ENCODE measurements around the gene CRYBB2.
"Not testable (repeated sequence)": the region's sequence is repeated elsewhere in the genome, so short reads cannot be mapped to it uniquely, and the experiment has no call there.

DNA sequence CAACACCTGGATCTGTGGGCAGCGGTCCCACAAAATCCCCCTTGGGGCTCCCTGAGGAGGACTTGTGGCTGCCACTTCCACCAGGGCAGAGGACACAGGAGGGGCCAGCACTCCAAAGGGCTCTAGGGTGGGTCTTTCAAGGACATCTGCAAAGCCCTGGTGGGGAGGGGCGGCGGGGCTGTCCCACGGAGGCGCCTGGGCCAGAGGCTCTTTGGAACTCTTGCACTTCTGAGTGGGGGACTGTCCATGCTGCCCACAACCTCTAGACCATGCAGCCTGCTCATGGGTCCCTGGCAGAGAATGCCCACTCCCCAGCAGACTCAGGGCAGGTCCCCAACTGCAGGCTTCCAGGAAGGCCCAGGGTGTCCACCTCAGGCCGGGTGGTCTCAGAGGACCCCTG lies 41.1 kb upstream of the CRYBB2 start:
- TF ChIP-seq, protein P1, sequence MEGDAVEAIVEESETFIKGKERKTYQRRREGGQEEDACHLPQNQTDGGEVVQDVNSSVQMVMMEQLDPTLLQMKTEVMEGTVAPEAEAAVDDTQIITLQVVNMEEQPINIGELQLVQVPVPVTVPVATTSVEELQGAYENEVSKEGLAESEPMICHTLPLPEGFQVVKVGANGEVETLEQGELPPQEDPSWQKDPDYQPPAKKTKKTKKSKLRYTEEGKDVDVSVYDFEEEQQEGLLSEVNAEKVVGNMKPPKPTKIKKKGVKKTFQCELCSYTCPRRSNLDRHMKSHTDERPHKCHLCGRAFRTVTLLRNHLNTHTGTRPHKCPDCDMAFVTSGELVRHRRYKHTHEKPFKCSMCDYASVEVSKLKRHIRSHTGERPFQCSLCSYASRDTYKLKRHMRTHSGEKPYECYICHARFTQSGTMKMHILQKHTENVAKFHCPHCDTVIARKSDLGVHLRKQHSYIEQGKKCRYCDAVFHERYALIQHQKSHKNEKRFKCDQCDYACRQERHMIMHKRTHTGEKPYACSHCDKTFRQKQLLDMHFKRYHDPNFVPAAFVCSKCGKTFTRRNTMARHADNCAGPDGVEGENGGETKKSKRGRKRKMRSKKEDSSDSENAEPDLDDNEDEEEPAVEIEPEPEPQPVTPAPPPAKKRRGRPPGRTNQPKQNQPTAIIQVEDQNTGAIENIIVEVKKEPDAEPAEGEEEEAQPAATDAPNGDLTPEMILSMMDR (IDR thresholded peaks at IDR 0.05; ENCODE audit: poor library complexity), result not testable (repeated sequence)
- not testable (repeated sequence) for TF ChIP-seq EZH2 (IDR thresholded peaks at IDR 0.05; ENCODE audit: borderline replicate concordance)

Measured in hepatocyte (in vitro differentiated cells).